Spleen (tissue), 11 donors: Measurements from ENCODE around the gene C3orf22. TPM values are rescaled to one million over a fixed set of nuclear protein-coding genes. Genes with fewer than 3 reads are reported as not detected.
"Not testable (repeated sequence)": the region's sequence is repeated elsewhere in the genome, so short reads cannot be mapped to it uniquely, and the experiment has no call there.

Source experiments
- DNase-seq: peaks from one replicate; pipeline ENCODE4 v3.0.0-alpha.2; 2020
- H3K27ac ChIP-seq, 8 donors: fragments of 200-600 bp; sonication (generic) in 7 of 8; 1 replicate in 4 of 8; 2 replicates in 4 of 8; pipeline versions ENCODE4 v1.5.0 to v1.8.0; 2016 to 2021; ENCODE audit warnings: inconsistent platforms in 4 of 8, mild to moderate bottlenecking in 4 of 8, moderate library complexity in 1 of 8
- H3K27me3 ChIP-seq, 7 donors: fragments of 200-600 bp; sonication (generic) in 6 of 7; replicated peaks in 1 of 7; 1 replicate in 4 of 7; 2 replicates in 3 of 7; pipeline versions ENCODE4 v1.5.0 to v1.8.0; 2016 to 2021; ENCODE audit warnings: inconsistent platforms in 3 of 7, mild to moderate bottlenecking in 1 of 7
- H3K36me3 ChIP-seq, 6 donors: fragments of 200-600 bp; sonication (generic) in 5 of 6; 1 replicate in 4 of 6; 2 replicates in 2 of 6; pipeline versions ENCODE4 v1.5.0 to v1.8.0; 2016 to 2021; ENCODE audit warnings: inconsistent platforms in 2 of 6
- H3K4me1 ChIP-seq, 6 donors: fragments of 200-600 bp; sonication (generic) in 5 of 6; 1 replicate in 3 of 6; 2 replicates in 3 of 6; pipeline versions ENCODE4 v1.5.0 to v1.8.0; 2016 to 2021; ENCODE audit warnings: inconsistent platforms in 3 of 6
- H3K4me3 ChIP-seq, 8 donors: fragments of 200-600 bp; sonication (generic) in 7 of 8; 1 replicate in 4 of 8; 2 replicates in 4 of 8; pipeline versions ENCODE4 v1.5.0 to v1.8.0; 2016 to 2021; ENCODE audit warnings: inconsistent platforms in 4 of 8, mild to moderate bottlenecking in 4 of 8, moderate library complexity in 2 of 8
- H3K9me3 ChIP-seq, 8 donors: fragments of 200-600 bp; sonication (generic) in 7 of 8; 1 replicate in 4 of 8; 2 replicates in 4 of 8; pipeline versions ENCODE4 v1.5.0 to v1.8.0; 2016 to 2021; ENCODE audit warnings: inconsistent platforms in 4 of 8
- CTCF ChIP-seq, 11 experiments: fragments of 200-600 bp in 7 of 11; fragments of 450-650 bp in 4 of 11; sonication (generic) in 4 of 11; IDR thresholded peaks in 8 of 11; conservative IDR thresholded peaks in 3 of 11; 1 replicate in 7 of 11; 2 replicates in 4 of 11; pipeline versions ENCODE4 v1.4.0 to v1.8.0; 2016 to 2021; ENCODE audit warnings: antibody characterized with exemption in 11 of 11, inconsistent platforms in 4 of 11, mild to moderate bottlenecking in 1 of 11
- POLR2A ChIP-seq, 3 donors: fragments of 450-650 bp; IDR thresholded peaks; one replicate each; pipeline ENCODE4 v1.5.1; 2017; ENCODE audit warnings: antibody characterized with exemption in 3 of 3, mild to moderate bottlenecking in 1 of 3
- POLR2AphosphoS5 ChIP-seq, 3 donors: sonication (generic); formaldehyde crosslinking; IDR thresholded peaks; one replicate each; pipeline ENCODE4 v1.5.1; 2017; ENCODE audit warnings: antibody characterized with exemption in 3 of 3
- WGBS, 5 donors: extraction: QIAGEN DNeasy Blood & Tissue Kit in 3 of 5; methylation state at CpG; one replicate each; pipeline versions ENCODE4 v1.1.5 to v1.1.7; 2013 to 2018; 5-methylcytosine and 5-hydroxymethylcytosine counted together
- intact Hi-C: fragments of 100-400 bp; cut with DNase I; formaldehyde crosslinking; loops from one replicate; pipeline ENCODE4 v1.15.0; 2023; ENCODE audit warnings: low total_unique reads
- polyA plus RNA-seq, 3 donors: library from polyadenylated mRNA; stranded (reverse); fragments of 200-250 nt; gene quantifications; one replicate each; pipeline ENCODE4 v1.2.1, GENCODE V29; 2013
- total RNA-seq, 7 donors: library from RNA; depleted of rRNA in 3 of 7; stranded (reverse); fragments of >200 nt in 3 of 7; fragmentation: NEBNext Ultra II Directional in 4 of 7; extraction: Animal tissue kit (Norgen Biotek cat#: 25700) in 4 of 7; gene quantifications; one replicate each; pipeline versions ENCODE4 v1.1.0 to v1.2.1, GENCODE V29; 2016 to 2021
- donor health status: healthy with polysubstance abuse.
- donor health status: DM: no; HTN: no; CAD: no; lungs with moderate emphysema.
- donor health status: DM: no; HTN: no; CAD: no.
- donor health status: Bipolar disorder and iron deficiency.
- donor health status: healthy.
- donor health status: DM: no; HTN: no; CAD: no.
- donor health status: DM: yes; HTN: yes; CAD: no.

Gene C3orf22
- total and polyA plus RNA-seq, 10 donors, result not detected

GRCh38 chr3:126599101-126599500 lies 40.4 kb upstream of the C3orf22 start:
- Histone ChIP-seq H3K36me3 (peaks cover 0 to under 1% (median 0%) of the 10 kb centered on the region in 6 donors), H3K4me3 (no peak overlapping the region), H3K4me1 (no peaks in the 10 kb centered on the region), H3K27ac (no peak overlapping the region), H3K9me3 (peaks cover 0 to 5% (median 0%) of the 10 kb centered on the region in 8 donors), H3K27me3 (no peaks in the 10 kb centered on the region)
- WGBS, 5 donors, result 0 to 3% (median 0%) methylated on average over 1 of the region's 1 CpG
- TF ChIP-seq POLR2A (IDR thresholded peaks at IDR 0.05) (no peak), CTCF (IDR thresholded peaks at IDR 0.05 in 8 of 11, conservative IDR thresholded peaks at IDR 0.05 in 3 of 11) (no peak), POLR2AphosphoS5 (IDR thresholded peaks at IDR 0.05) (no peak)
- intact Hi-C loops, result no loop called here
- DNase-seq, result no peak

- H3K4me3 ChIP-seq, intact Hi-C loops, H3K36me3 ChIP-seq, H3K4me1 ChIP-seq, H3K27me3 ChIP-seq, H3K27ac ChIP-seq, DNase-seq, H3K9me3 ChIP-seq: not testable (repeated sequence)
- 88 to 95% (median 93%) methylated on average over 4 of the region's 4 CpGs for whole genome bisulfite sequencing, 5 donors
Observed at GRCh38 chr3:126595479-126595878, 36.7 kb upstream of the C3orf22 start.

DNA sequence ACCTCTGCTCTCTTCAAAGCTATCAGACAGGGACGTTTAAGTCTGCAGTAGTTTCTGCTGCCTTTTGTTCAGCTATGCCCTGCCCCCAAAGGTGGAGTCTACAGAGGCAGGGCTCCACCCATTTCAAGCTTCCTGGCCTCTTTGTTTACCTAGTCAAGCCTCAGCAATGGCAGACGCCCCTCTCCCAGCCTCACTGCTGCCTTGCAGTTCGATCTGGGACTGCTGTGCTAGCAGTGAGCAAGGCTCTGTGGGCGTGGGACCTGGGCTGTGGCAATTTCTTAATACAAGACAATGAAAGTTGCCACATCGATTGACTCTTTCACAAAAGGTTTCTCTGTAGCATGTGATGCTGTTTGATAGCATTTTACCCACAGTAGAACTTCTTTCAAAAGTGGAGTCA lies 32.8 kb upstream of the C3orf22 start:
- WGBS, 5 donors, result 60 to 76% (median 74%) methylated on average over 5 of the region's 5 CpGs
- H3K27ac ChIP-seq, intact Hi-C loops, H3K27me3 ChIP-seq, H3K4me3 ChIP-seq, H3K4me1 ChIP-seq, DNase-seq, H3K36me3 ChIP-seq: not testable (repeated sequence)
- peaks cover 0 to 11% (median 3%) of the 10 kb centered on the region in 8 donors for H3K9me3 ChIP-seq

- Histone ChIP-seq H3K36me3 (no peaks in the 10 kb centered on the region), H3K4me1 (no peaks in the 10 kb centered on the region), H3K4me3 (no peak overlapping the region), H3K27ac (no peak overlapping the region), H3K9me3 (peaks cover 0 to 11% (median 4%) of the 10 kb centered on the region in 8 donors), H3K27me3 (no peaks in the 10 kb centered on the region)
- DNase-seq, result no peak
- 77 to 83% (median 81%) methylated on average over 4 of the region's 4 CpGs for WGBS, 5 donors
- TF ChIP-seq CTCF (IDR thresholded peaks at IDR 0.05 in 8 of 11, conservative IDR thresholded peaks at IDR 0.05 in 3 of 11), result no peak
- no peak for TF ChIP-seq POLR2A (IDR thresholded peaks at IDR 0.05)
- no peak for TF ChIP-seq POLR2AphosphoS5 (IDR thresholded peaks at IDR 0.05)
- intact Hi-C loops, result no loop called here
Observed at GRCh38 chr3:126582311-126582710, 23.6 kb upstream of the C3orf22 start.

- Histone ChIP-seq H3K9me3 (peaks cover 0 to 4% (median under 1%) of the 10 kb centered on the region in 8 donors), H3K27ac (no peak overlapping the region), H3K27me3 (no peaks in the 10 kb centered on the region), H3K36me3 (no peaks in the 10 kb centered on the region), H3K4me3 (no peak overlapping the region), H3K4me1 (no peaks in the 10 kb centered on the region)
- no peak for DNase-seq
- no peak for TF ChIP-seq POLR2A (IDR thresholded peaks at IDR 0.05)
- no peak for TF ChIP-seq CTCF (IDR thresholded peaks at IDR 0.05 in 8 of 11, conservative IDR thresholded peaks at IDR 0.05 in 3 of 11)
- no peak for TF ChIP-seq POLR2AphosphoS5 (IDR thresholded peaks at IDR 0.05)
- 75 to 91% (median 82%) methylated on average over 2 of the region's 2 CpGs for WGBS, 5 donors
- intact Hi-C loops, result no loop called here
Observed at GRCh38 chr3:126581569-126581968, 22.8 kb upstream of the C3orf22 start.
